ENCODE measurements around the gene KIF5C.

GRCh38 chr2:149064856-149065630 lies 190.0 kb downstream of the KIF5C start:
- TF ChIP-seq CTCF (conservative IDR thresholded peaks at IDR 0.05; ENCODE audit: low read length) = no peak
- TF ChIP-seq EZH2phosphoT487 (IDR thresholded peaks at IDR 0.05; ENCODE audit: borderline replicate concordance) = no peak
